ENCODE data around the gene SLC24A3. TPM values are rescaled to one million over a fixed set of nuclear protein-coding genes. Genes with fewer than 3 reads are reported as not detected.
"Not testable (repeated sequence)": the region's sequence is repeated elsewhere in the genome, so short reads cannot be mapped to it uniquely, and the experiment has no call there.

The SLC24A3 gene
- total RNA-seq, 1 experiment from 2014 or later, result 46.0 TPM

DNA sequence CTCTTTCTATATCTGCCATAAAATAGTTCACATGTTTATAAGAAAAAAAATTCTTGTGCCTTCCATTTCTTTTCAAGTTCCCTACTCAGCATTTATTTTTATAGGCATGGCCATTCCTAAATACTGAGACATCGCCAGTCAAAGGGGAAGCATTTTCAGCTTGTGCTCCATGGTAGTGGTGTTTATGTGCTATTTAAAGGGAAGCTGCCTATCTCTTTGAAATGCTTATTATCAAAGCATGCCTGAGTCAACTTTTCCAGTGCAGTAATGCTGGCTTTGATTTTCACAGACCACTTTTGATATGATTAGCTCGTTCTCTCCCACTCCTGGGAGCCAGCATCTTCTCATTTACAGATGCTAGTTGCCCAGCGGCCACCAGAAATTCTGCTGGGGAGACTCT, 421.5 kb downstream of the SLC24A3 start:
- no peak overlapping the region for H3K27ac ChIP-seq (ENCODE audit: low read depth, low read length, poor library complexity, severe bottlenecking)
- peaks cover 5% of the 10 kb centered on the region for H3K4me1 ChIP-seq (ENCODE audit: insufficient read depth, low read length, poor library complexity, severe bottlenecking)
- ChIA-PET POLR2A (ENCODE audit: low non-redundant PET) (no interaction called here), CTCF (no interaction called here)
- no peak overlapping the region for H3K4me3 ChIP-seq (ENCODE audit: low read depth, low read length, poor library complexity, severe bottlenecking)
- no peaks in the 10 kb centered on the region for H3K9me3 ChIP-seq (ENCODE audit: low read depth, low read length, poor library complexity, severe bottlenecking)
- DNase-seq (ENCODE audit: low spot score), result peak; percentile 50
- peaks cover 6% of the 10 kb centered on the region for H3K36me3 ChIP-seq (ENCODE audit: insufficient read depth, low read length, poor library complexity, severe bottlenecking)
- intact Hi-C loops (cut with micrococcal nuclease; ENCODE audit: unreplicated experiment), result no loop called here
- H3K27me3 ChIP-seq (replicated peaks; ENCODE audit: insufficient read depth, low read depth, low read length, poor library complexity), result no peaks in the 10 kb centered on the region
- no peak for TF ChIP-seq EZH2 (IDR thresholded peaks at IDR 0.05; ENCODE audit: borderline replicate concordance, low read depth, low read length, poor library complexity, severe bottlenecking)
- TF ChIP-seq, protein P1, sequence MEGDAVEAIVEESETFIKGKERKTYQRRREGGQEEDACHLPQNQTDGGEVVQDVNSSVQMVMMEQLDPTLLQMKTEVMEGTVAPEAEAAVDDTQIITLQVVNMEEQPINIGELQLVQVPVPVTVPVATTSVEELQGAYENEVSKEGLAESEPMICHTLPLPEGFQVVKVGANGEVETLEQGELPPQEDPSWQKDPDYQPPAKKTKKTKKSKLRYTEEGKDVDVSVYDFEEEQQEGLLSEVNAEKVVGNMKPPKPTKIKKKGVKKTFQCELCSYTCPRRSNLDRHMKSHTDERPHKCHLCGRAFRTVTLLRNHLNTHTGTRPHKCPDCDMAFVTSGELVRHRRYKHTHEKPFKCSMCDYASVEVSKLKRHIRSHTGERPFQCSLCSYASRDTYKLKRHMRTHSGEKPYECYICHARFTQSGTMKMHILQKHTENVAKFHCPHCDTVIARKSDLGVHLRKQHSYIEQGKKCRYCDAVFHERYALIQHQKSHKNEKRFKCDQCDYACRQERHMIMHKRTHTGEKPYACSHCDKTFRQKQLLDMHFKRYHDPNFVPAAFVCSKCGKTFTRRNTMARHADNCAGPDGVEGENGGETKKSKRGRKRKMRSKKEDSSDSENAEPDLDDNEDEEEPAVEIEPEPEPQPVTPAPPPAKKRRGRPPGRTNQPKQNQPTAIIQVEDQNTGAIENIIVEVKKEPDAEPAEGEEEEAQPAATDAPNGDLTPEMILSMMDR (conservative IDR thresholded peaks at IDR 0.05; ENCODE audit: low read depth, low read length), result no peak
- BruUV-seq (replicated peaks), result no TSS peak

DNA sequence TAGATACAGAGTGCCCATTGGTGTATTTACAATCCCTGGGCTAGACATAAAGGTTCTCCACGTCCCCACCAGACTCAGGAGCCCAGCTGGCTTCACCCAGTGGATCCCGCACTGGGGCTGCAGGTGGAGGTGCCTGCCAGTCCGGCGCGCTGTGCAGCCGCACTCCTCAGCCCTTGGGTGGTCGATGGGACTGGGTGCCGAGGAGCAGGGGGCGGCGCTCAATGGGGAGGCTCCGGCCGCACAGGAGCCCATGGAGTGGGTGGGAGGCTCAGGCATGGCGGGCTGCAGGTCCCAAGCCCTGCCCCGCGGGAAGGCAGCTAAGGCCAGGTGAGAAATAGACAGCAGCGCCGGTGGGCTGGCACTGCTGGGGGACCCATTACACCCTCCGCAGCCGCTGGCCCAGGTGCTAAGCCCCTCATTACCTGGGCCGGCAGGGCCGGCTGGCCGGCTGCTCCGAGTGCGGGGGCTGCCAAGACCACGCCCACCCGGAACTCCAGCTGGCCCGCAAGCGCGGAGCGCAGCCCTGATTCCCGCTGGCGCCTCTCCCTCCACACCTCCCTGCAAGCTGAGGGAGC, 427.1 kb downstream of the SLC24A3 start:
- DNase-seq (ENCODE audit: low spot score); H3K9me3 ChIP-seq (ENCODE audit: low read depth, low read length, poor library complexity, severe bottlenecking); BruUV-seq (replicated peaks); H3K4me3 ChIP-seq (ENCODE audit: low read depth, low read length, poor library complexity, severe bottlenecking); POLR2A ChIA-PET (ENCODE audit: low non-redundant PET); CTCF ChIA-PET; H3K27me3 ChIP-seq (replicated peaks; ENCODE audit: insufficient read depth, low read depth, low read length, poor library complexity); intact Hi-C loops (cut with micrococcal nuclease; ENCODE audit: unreplicated experiment); H3K4me1 ChIP-seq (ENCODE audit: insufficient read depth, low read length, poor library complexity, severe bottlenecking); H3K27ac ChIP-seq (ENCODE audit: low read depth, low read length, poor library complexity, severe bottlenecking); H3K36me3 ChIP-seq (ENCODE audit: insufficient read depth, low read length, poor library complexity, severe bottlenecking): not testable (repeated sequence)

DNA sequence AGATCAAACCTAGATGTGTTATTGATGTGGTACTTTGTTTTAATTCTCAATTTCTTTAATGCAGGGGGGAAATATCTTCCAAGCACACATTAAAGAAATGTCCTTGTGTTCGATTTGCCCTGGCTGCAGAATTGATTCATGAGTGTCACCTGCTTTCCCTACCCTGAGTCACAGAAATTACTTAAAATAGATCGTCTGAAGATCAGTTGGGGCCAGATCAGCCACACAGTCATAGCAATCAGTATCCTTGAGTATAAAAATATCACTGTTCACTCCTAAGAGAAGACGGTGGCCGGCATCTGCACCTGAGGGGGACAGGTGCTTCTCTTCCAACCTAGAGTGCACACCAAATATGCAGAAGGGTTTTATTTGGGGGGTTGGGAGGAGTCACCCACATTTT, 430.4 kb downstream of the SLC24A3 start:
- TF ChIP-seq, protein P1 (conservative IDR thresholded peaks at IDR 0.05; ENCODE audit: low read depth, low read length), result no peak
- no peak for TF ChIP-seq EZH2 (IDR thresholded peaks at IDR 0.05; ENCODE audit: borderline replicate concordance, low read depth, low read length, poor library complexity, severe bottlenecking)
- no peaks in the 10 kb centered on the region for H3K27me3 ChIP-seq (replicated peaks; ENCODE audit: insufficient read depth, low read depth, low read length, poor library complexity)
- BruUV-seq (replicated peaks), result no TSS peak
- intact Hi-C loops (cut with micrococcal nuclease; ENCODE audit: unreplicated experiment), result no loop called here
- ChIA-PET CTCF (no interaction called here), POLR2A (ENCODE audit: low non-redundant PET) (no interaction called here)
- no peaks in the 10 kb centered on the region for H3K4me1 ChIP-seq (ENCODE audit: insufficient read depth, low read length, poor library complexity, severe bottlenecking)
- H3K9me3 ChIP-seq (ENCODE audit: low read depth, low read length, poor library complexity, severe bottlenecking), result no peaks in the 10 kb centered on the region
- no peak overlapping the region for H3K4me3 ChIP-seq (ENCODE audit: low read depth, low read length, poor library complexity, severe bottlenecking)
- no peak overlapping the region for H3K27ac ChIP-seq (ENCODE audit: low read depth, low read length, poor library complexity, severe bottlenecking)
- no peaks in the 10 kb centered on the region for H3K36me3 ChIP-seq (ENCODE audit: insufficient read depth, low read length, poor library complexity, severe bottlenecking)
- no peak for DNase-seq (ENCODE audit: low spot score)

DNA sequence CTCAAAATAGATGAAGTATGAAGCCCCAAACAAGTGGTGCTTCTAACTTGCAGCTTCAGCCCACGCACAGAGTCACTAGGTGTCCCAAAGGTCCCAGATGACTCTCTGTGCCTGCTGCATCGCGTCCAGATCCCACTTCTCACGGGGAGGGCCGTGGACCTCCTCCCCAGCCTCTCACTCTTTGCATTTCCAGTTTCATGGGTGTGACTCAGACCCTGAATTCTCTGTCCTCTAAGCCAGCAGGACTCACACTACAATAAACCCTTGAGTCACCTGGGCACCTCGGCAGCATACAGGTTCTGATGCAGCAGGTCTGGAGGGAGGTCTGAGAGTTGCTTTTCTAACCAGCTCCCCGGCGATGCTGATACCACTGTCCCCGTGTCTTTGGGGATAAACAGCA, 431.6 kb downstream of the SLC24A3 start:
- ChIA-PET CTCF (no interaction called here), POLR2A (ENCODE audit: low non-redundant PET) (no interaction called here)
- Histone ChIP-seq H3K27ac (ENCODE audit: low read depth, low read length, poor library complexity, severe bottlenecking) (no peak overlapping the region), H3K4me1 (ENCODE audit: insufficient read depth, low read length, poor library complexity, severe bottlenecking) (no peaks in the 10 kb centered on the region), H3K36me3 (ENCODE audit: insufficient read depth, low read length, poor library complexity, severe bottlenecking) (no peaks in the 10 kb centered on the region), H3K27me3 (replicated peaks; ENCODE audit: insufficient read depth, low read depth, low read length, poor library complexity) (no peaks in the 10 kb centered on the region), H3K9me3 (ENCODE audit: low read depth, low read length, poor library complexity, severe bottlenecking) (no peaks in the 10 kb centered on the region), H3K4me3 (ENCODE audit: low read depth, low read length, poor library complexity, severe bottlenecking) (no peak overlapping the region)
- no peak for DNase-seq (ENCODE audit: low spot score)
- BruUV-seq (replicated peaks), result no TSS peak
- intact Hi-C loops (cut with micrococcal nuclease; ENCODE audit: unreplicated experiment), result no loop called here
- no peak for TF ChIP-seq EZH2 (IDR thresholded peaks at IDR 0.05; ENCODE audit: borderline replicate concordance, low read depth, low read length, poor library complexity, severe bottlenecking)
- TF ChIP-seq, protein P1 (conservative IDR thresholded peaks at IDR 0.05; ENCODE audit: low read depth, low read length), result no peak
